Measurements from ENCODE around the gene PPP1R12A. TPM values are rescaled to one million over a fixed set of nuclear protein-coding genes. Genes with fewer than 3 reads are reported as not detected.

The PPP1R12A gene
- total and polyA plus RNA-seq, 9 of the 15 experiments (the other 6 are each of a cell fraction or from before 2014, with no cell fraction given), result 26.4 to 119 (median 53.3) TPM

DNA sequence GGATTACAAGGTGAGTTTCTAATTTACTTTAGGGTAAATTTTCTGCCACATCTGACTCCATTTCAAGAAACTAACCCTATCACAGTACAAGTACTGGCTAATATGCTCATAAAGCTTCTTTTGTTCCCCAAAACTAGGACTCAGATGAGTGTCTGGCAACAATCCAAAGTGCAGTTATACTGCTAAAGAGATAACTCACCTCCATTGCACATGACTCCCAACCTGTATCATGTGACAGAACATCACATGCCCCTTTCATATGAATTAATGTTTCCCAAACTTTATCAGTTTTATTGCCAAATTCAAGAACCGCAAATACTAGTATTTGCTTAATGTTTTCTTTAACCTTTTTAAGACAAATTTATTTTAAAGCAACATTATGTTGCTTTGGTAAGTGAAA, 3.9 kb upstream of the PPP1R12A start (continued):
- TF ChIP-seq, protein P1, sequence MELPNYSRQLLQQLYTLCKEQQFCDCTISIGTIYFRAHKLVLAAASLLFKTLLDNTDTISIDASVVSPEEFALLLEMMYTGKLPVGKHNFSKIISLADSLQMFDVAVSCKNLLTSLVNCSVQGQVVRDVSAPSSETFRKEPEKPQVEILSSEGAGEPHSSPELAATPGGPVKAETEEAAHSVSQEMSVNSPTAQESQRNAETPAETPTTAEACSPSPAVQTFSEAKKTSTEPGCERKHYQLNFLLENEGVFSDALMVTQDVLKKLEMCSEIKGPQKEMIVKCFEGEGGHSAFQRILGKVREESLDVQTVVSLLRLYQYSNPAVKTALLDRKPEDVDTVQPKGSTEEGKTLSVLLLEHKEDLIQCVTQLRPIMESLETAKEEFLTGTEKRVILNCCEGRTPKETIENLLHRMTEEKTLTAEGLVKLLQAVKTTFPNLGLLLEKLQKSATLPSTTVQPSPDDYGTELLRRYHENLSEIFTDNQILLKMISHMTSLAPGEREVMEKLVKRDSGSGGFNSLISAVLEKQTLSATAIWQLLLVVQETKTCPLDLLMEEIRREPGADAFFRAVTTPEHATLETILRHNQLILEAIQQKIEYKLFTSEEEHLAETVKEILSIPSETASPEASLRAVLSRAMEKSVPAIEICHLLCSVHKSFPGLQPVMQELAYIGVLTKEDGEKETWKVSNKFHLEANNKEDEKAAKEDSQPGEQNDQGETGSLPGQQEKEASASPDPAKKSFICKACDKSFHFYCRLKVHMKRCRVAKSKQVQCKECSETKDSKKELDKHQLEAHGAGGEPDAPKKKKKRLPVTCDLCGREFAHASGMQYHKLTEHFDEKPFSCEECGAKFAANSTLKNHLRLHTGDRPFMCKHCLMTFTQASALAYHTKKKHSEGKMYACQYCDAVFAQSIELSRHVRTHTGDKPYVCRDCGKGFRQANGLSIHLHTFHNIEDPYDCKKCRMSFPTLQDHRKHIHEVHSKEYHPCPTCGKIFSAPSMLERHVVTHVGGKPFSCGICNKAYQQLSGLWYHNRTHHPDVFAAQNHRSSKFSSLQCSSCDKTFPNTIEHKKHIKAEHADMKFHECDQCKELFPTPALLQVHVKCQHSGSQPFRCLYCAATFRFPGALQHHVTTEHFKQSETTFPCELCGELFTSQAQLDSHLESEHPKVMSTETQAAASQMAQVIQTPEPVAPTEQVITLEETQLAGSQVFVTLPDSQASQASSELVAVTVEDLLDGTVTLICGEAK (IDR thresholded peaks at IDR 0.05), result peak; percentile 21; the same call in 1 of the 2 replicates
- TF ChIP-seq, protein P1 (CRISPR knock-in tag; IDR thresholded peaks at IDR 0.05), result no peak
- TF ChIP-seq, protein P2, sequence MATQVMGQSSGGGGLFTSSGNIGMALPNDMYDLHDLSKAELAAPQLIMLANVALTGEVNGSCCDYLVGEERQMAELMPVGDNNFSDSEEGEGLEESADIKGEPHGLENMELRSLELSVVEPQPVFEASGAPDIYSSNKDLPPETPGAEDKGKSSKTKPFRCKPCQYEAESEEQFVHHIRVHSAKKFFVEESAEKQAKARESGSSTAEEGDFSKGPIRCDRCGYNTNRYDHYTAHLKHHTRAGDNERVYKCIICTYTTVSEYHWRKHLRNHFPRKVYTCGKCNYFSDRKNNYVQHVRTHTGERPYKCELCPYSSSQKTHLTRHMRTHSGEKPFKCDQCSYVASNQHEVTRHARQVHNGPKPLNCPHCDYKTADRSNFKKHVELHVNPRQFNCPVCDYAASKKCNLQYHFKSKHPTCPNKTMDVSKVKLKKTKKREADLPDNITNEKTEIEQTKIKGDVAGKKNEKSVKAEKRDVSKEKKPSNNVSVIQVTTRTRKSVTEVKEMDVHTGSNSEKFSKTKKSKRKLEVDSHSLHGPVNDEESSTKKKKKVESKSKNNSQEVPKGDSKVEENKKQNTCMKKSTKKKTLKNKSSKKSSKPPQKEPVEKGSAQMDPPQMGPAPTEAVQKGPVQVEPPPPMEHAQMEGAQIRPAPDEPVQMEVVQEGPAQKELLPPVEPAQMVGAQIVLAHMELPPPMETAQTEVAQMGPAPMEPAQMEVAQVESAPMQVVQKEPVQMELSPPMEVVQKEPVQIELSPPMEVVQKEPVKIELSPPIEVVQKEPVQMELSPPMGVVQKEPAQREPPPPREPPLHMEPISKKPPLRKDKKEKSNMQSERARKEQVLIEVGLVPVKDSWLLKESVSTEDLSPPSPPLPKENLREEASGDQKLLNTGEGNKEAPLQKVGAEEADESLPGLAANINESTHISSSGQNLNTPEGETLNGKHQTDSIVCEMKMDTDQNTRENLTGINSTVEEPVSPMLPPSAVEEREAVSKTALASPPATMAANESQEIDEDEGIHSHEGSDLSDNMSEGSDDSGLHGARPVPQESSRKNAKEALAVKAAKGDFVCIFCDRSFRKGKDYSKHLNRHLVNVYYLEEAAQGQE (IDR thresholded peaks at IDR 0.05; ENCODE audit: borderline replicate concordance), result peak; percentile 21; the same call in 1 of the 2 replicates
- TF ChIP-seq, protein P2 (CRISPR knock-in tag; IDR thresholded peaks at IDR 0.05; ENCODE audit: low read depth), result no peak
- TF ChIP-seq, protein P3, sequence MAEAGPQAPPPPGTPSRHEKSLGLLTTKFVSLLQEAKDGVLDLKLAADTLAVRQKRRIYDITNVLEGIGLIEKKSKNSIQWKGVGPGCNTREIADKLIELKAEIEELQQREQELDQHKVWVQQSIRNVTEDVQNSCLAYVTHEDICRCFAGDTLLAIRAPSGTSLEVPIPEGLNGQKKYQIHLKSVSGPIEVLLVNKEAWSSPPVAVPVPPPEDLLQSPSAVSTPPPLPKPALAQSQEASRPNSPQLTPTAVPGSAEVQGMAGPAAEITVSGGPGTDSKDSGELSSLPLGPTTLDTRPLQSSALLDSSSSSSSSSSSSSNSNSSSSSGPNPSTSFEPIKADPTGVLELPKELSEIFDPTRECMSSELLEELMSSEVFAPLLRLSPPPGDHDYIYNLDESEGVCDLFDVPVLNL (CRISPR knock-in tag; IDR thresholded peaks at IDR 0.05; ENCODE audit: low read depth), result no peak
- peak; percentile 64 for TF ChIP-seq CBFA2T2 (conservative IDR thresholded peaks at IDR 0.05)
- TF ChIP-seq, protein P4, sequence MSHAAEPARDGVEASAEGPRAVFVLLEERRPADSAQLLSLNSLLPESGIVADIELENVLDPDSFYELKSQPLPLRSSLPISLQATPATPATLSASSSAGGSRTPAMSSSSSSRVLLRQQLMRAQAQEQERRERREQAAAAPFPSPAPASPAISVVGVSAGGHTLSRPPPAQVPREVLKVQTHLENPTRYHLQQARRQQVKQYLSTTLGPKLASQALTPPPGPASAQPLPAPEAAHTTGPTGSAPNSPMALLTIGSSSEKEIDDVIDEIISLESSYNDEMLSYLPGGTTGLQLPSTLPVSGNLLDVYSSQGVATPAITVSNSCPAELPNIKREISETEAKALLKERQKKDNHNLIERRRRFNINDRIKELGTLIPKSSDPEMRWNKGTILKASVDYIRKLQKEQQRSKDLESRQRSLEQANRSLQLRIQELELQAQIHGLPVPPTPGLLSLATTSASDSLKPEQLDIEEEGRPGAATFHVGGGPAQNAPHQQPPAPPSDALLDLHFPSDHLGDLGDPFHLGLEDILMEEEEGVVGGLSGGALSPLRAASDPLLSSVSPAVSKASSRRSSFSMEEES (CRISPR knock-in tag; IDR thresholded peaks at IDR 0.05), result peak; percentile 82

Data from K562 (cell line).